Neural progenitor cell (in vitro differentiated cells): ENCODE measurements around the gene DDOST.

ENCODE experiments used
- EZH2 ChIP-seq: fragments of 200-600 bp; sonication (generic); IDR thresholded peaks from 2 replicates; pipeline ENCODE4 v1.6.1; 2017; ENCODE audit warnings: antibody characterized with exemption, mild to moderate bottlenecking, moderate library complexity
- EZH2phosphoT487 ChIP-seq: fragments of 200-600 bp; sonication (generic); IDR thresholded peaks from 2 replicates; pipeline ENCODE4 v1.6.1; 2017; ENCODE audit warnings: antibody characterized with exemption
- TF ChIP-seq, protein P1 (sequence below): fragments of 200-600 bp; sonication (generic); IDR thresholded peaks from 2 replicates; pipeline ENCODE4 v1.5.1; 2017; ENCODE audit warnings: antibody characterized with exemption, mild to moderate bottlenecking

DNA sequence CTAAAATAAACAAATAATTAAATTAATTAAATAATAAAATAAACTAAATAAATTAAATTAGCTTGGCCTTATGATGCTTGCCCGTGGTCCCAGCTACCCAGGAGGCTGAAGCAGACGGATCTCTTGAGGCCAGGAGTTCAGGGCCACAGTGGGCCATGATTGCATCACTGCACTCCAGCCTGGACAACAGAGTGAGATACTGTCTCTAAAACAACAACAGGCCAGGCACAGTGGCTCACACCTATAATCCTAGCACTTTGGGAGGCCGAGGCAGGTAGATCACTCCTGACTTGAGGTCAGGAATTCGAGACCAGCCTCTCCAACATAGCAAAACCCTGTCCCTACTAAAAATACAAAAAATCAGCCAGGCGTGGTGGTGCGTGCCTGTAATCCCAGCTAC is 40.2 kb downstream of the DDOST start:
- TF ChIP-seq, protein P1, sequence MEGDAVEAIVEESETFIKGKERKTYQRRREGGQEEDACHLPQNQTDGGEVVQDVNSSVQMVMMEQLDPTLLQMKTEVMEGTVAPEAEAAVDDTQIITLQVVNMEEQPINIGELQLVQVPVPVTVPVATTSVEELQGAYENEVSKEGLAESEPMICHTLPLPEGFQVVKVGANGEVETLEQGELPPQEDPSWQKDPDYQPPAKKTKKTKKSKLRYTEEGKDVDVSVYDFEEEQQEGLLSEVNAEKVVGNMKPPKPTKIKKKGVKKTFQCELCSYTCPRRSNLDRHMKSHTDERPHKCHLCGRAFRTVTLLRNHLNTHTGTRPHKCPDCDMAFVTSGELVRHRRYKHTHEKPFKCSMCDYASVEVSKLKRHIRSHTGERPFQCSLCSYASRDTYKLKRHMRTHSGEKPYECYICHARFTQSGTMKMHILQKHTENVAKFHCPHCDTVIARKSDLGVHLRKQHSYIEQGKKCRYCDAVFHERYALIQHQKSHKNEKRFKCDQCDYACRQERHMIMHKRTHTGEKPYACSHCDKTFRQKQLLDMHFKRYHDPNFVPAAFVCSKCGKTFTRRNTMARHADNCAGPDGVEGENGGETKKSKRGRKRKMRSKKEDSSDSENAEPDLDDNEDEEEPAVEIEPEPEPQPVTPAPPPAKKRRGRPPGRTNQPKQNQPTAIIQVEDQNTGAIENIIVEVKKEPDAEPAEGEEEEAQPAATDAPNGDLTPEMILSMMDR, result no peak
- TF ChIP-seq EZH2phosphoT487 (no peak), EZH2 (no peak)
